ENCODE data around the gene CHSY3. TPM values are rescaled to one million over a fixed set of nuclear protein-coding genes. Genes with fewer than 3 reads are reported as not detected.

CHSY3 gene
- total and polyA plus RNA-seq, 2 experiments from 2014 or later: 1.8 to 6.7 TPM

- no peak for TF ChIP-seq CTCF (IDR thresholded peaks at IDR 0.05; ENCODE audit: low read depth, low read length)
- DNase-seq (ENCODE audit: low read depth in 1 of 2, low spot score in 1 of 2): no peak
- Histone ChIP-seq H3K27me3 (no peaks in the 10 kb centered on the region), H3K4me3 (no peak overlapping the region), H3K4me1 (ENCODE audit: low read depth) (no peaks in the 10 kb centered on the region), H3K36me3 (no peaks in the 10 kb centered on the region), H3K9me3 (ENCODE audit: low read depth) (no peaks in the 10 kb centered on the region), H3K27ac (no peak overlapping the region)
Observed at GRCh38 chr5:130116972-130117371, 212.7 kb downstream of the CHSY3 start.

GRCh38 chr5:130126746-130127145 lies 222.5 kb downstream of the CHSY3 start:
- DNase-seq (ENCODE audit: low read depth in 1 of 2, low spot score in 1 of 2): no peak
- no peak for TF ChIP-seq CTCF (IDR thresholded peaks at IDR 0.05; ENCODE audit: low read depth, low read length)
- no peaks in the 10 kb centered on the region for H3K27me3 ChIP-seq

GRCh38 chr5:130135506-130135905 lies 231.2 kb downstream of the CHSY3 start:
- H3K27ac ChIP-seq: no peak overlapping the region
- no peak overlapping the region for H3K4me3 ChIP-seq
- H3K36me3 ChIP-seq: no peaks in the 10 kb centered on the region
- no peaks in the 10 kb centered on the region for H3K27me3 ChIP-seq
- no peak for TF ChIP-seq CTCF (IDR thresholded peaks at IDR 0.05; ENCODE audit: low read depth, low read length)
- DNase-seq (ENCODE audit: low read depth in 1 of 2, low spot score in 1 of 2): peak in 1 of 2 donors; percentile 85
- H3K9me3 ChIP-seq (ENCODE audit: low read depth): no peaks in the 10 kb centered on the region
- H3K4me1 ChIP-seq (ENCODE audit: low read depth): no peaks in the 10 kb centered on the region

More at GRCh38 chr5:130126746-130127145, 222.5 kb downstream of the CHSY3 start:
- Histone ChIP-seq H3K27ac (no peak overlapping the region), H3K4me3 (no peak overlapping the region), H3K9me3 (ENCODE audit: low read depth) (no peaks in the 10 kb centered on the region), H3K4me1 (ENCODE audit: low read depth) (no peaks in the 10 kb centered on the region), H3K36me3 (no peaks in the 10 kb centered on the region)

GRCh38 chr5:130136300-130136699 lies 232.0 kb downstream of the CHSY3 start:
- H3K4me3 ChIP-seq: no peak overlapping the region
- DNase-seq (ENCODE audit: low read depth in 1 of 2, low spot score in 1 of 2): peak in 1 of 2 donors; percentile 57
- no peak overlapping the region for H3K27ac ChIP-seq
- H3K4me1 ChIP-seq (ENCODE audit: low read depth): no peaks in the 10 kb centered on the region
- no peak for TF ChIP-seq CTCF (IDR thresholded peaks at IDR 0.05; ENCODE audit: low read depth, low read length)
- no peaks in the 10 kb centered on the region for H3K36me3 ChIP-seq
- no peaks in the 10 kb centered on the region for H3K27me3 ChIP-seq
- H3K9me3 ChIP-seq (ENCODE audit: low read depth): no peaks in the 10 kb centered on the region

- no peak for DNase-seq (ENCODE audit: low read depth in 1 of 2, low spot score in 1 of 2)
- H3K9me3 ChIP-seq (ENCODE audit: low read depth): no peaks in the 10 kb centered on the region
- no peak for TF ChIP-seq CTCF (IDR thresholded peaks at IDR 0.05; ENCODE audit: low read depth, low read length)
- no peak overlapping the region for H3K27ac ChIP-seq
- no peaks in the 10 kb centered on the region for H3K36me3 ChIP-seq
- no peaks in the 10 kb centered on the region for H3K27me3 ChIP-seq
- no peaks in the 10 kb centered on the region for H3K4me1 ChIP-seq (ENCODE audit: low read depth)
- H3K4me3 ChIP-seq: no peak overlapping the region
Observed at GRCh38 chr5:130137681-130138080, 233.4 kb downstream of the CHSY3 start.
